Measurements from ENCODE around the gene ZNF346. TPM values are rescaled to one million over a fixed set of nuclear protein-coding genes. Genes with fewer than 3 reads are reported as not detected.

The ZNF346 gene
- total RNA-seq, 4 donors from 2014 or later, result 8.5 to 13.3 (median 12.3) TPM

DNA sequence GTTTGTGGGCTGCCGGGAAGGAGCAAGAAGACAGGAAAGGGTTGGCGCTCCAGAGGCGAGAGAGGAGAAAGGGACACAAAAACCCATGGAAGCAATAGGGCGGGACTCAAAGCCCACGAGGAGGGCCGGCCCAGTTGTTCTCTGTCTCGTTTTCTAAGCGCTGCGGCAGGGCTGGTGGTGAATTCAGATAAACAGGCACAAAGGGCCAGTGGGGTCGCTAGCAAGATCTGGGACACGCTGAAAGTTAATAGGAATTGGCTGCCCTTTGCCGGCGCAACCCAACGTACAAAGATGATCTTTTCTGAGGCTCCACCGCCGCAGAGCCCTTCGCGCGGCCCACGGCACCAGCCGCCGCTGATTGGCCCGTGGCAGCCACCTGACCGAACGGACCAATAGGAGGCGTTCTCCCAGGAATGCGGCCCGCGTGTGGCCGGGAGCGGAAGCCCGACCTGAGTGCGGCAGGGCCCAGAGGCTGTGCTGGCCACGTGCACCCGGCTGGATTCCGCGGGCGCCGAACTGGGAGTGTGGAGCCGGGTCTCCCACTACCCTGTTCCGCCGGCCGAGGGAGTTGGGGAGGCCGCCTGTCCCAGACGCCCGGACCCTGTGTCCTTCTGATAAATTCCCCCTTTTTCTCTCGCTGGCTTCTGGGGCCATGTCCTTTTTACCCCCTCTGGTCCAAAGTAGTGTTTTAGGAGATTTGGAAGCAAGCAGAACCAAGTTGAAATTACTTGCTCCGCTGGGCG is 94.3 kb downstream of the ZNF346 start:
- TF ChIP-seq CTCF (IDR thresholded peaks at IDR 0.05; ENCODE audit: low read depth), result no peak

DNA sequence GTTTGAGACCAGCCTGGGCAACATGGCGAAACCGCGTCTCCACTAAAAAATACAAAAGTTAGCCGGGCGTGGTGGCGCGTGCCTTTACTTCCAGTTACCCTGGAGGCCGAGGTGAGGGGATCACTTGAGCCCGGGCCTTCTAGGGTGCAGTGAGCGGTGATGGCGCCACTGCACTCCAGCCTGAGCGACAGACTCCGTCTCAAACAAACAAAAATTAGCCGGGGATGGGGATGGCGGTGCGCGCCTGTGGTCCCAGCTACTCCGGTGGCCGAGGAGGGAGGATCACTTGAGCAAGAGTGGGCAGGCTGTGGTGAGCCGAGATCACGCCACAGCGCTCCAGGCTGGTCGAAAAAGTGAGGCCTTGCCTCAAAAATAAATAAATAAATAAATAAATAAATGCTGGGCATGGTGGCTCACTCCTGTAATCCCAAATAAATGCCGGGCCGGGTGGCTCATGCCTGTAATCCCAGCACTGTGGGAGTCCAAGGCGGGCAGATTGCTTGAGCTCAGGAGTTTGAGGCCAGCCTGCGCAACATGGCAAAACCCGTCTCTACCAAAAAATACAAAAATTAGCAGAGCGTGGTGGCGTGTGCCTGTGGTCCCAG is 95.0 kb downstream of the ZNF346 start:
- no peak for TF ChIP-seq CTCF (IDR thresholded peaks at IDR 0.05; ENCODE audit: low read depth)

- no peak for TF ChIP-seq CTCF (IDR thresholded peaks at IDR 0.05; ENCODE audit: low read depth)
Observed at GRCh38 chr5:177122566-177122965, 100.1 kb downstream of the ZNF346 start.

DNA sequence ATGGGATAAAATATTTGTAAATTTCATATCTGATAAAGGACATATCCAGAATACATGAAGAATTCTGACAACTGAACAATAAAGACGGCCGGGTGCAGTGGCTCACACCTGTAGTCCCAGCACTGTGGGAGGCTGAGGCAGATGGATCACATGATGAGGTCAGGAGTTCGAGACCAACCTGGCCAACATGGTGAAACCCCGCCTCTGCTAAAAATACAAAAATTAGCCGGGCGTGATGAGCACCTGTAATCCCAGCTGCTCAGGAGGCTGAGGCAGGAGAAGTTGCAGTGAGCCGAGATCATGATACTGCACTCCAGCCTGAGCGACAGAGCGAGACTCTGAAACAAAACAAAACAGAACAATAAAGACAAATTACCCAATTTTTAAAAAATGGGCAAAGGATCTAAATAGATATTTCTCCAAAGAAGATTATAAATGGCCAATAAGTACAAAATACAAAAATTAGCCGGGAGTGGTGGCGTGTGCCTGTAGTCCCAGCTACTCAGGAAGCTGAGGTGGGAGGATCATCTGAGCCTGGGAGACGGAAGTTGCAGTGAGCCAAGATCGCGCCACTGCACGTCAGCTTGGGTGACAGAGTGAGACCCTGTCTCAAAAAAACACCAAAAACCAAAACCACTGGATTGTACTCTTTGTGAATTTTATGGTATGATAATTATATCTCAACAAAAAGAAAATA is 101.4 kb downstream of the ZNF346 start:
- TF ChIP-seq CTCF (IDR thresholded peaks at IDR 0.05; ENCODE audit: low read depth), result no peak

DNA sequence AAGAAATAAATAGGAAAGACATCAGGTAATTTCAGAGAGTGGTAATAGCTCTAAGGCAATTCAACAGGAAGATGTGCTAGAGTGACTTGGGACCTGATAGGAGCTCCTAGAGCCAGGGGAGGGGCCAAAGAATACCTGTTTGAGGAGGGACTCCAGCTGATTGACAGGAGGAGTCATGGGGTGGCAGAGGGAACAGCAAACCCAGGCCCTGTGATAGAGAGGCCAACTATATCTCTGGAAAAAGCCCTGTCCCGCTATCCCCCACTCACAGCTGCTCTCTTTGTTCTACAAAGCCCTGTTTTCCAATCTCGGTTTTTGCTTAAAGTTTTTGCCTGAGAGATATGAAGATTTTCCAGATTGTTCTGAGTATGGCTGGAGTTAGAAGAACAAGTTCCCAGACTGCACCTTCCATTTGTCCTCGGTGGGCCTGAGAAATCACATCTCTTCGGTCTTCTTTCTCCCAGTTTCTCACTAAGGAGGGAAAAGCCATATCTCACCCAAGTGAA is 102.0 kb downstream of the ZNF346 start:
- no peak for TF ChIP-seq CTCF (IDR thresholded peaks at IDR 0.05; ENCODE audit: low read depth)

GRCh38 chr5:177126771-177127170 is 104.3 kb downstream of the ZNF346 start:
- no peak for TF ChIP-seq CTCF (IDR thresholded peaks at IDR 0.05; ENCODE audit: low read depth)

DNA sequence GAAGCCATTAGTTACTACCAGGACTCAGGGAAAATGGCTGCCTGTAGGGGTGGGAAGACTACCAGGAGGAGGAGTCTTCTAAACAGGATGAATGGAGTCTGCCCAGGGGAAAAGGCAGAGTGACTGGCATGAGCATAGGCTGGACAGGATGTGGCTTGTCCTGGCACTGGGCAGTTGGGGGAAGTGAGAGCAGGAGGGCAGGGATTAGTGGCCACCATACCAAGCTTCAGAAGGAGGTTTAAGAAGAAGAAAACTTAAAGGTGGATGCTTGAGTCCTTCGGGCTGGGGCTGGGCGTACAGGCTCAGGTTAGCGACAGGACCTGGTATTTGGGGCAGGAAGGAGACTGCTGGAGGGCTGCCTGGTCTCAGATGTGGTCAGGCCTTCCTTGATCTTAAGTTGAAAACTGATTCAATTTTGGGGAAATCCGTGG is 106.1 kb downstream of the ZNF346 start:
- no peak for TF ChIP-seq CTCF (IDR thresholded peaks at IDR 0.05; ENCODE audit: low read depth)
